Breast epithelium (tissue), 3 donors: ENCODE data around the gene SLC6A9.

Experiments
- CTCF ChIP-seq, 3 donors: fragments of 450-650 bp; IDR thresholded peaks; one replicate each; pipeline ENCODE4 v1.5.1; 2016 to 2017; ENCODE audit warnings: antibody characterized with exemption in 3 of 3, mild to moderate bottlenecking in 3 of 3, moderate library complexity in 3 of 3
- POLR2A ChIP-seq: fragments of 450-650 bp; IDR thresholded peaks from one replicate; pipeline ENCODE4 v1.6.1; 2016; ENCODE audit warnings: antibody characterized with exemption, mild to moderate bottlenecking, moderate library complexity

GRCh38 chr1:44012941-44013609 is 18.2 kb downstream of the SLC6A9 start:
- TF ChIP-seq POLR2A (no peak), CTCF (IDR thresholded peaks at IDR 0.05) (no peak)
